ENCODE data around the gene CCSER1. TPM values are rescaled to one million over a fixed set of nuclear protein-coding genes. Genes with fewer than 3 reads are reported as not detected.

The CCSER1 gene
- total RNA-seq, 2 experiments from 2014 or later: not detected

- no peaks in the 10 kb centered on the region for H3K9me2 ChIP-seq (ENCODE audit: insufficient read depth, low read length)
- DNase-seq (ENCODE audit: low spot score): no peak
- H3K4me1 ChIP-seq (ENCODE audit: insufficient read depth, low read length, poor library complexity, severe bottlenecking): no peaks in the 10 kb centered on the region
- no peak overlapping the region for H2AFZ ChIP-seq (ENCODE audit: low read length)
- H3K9me3 ChIP-seq (ENCODE audit: low read length): no peaks in the 10 kb centered on the region
- H3K27ac ChIP-seq (ENCODE audit: low read depth, low read length, poor library complexity, severe bottlenecking): no peak overlapping the region
- no peaks in the 10 kb centered on the region for H3K79me2 ChIP-seq (ENCODE audit: insufficient read depth, low read depth, low read length)
- TF ChIP-seq, protein P1, sequence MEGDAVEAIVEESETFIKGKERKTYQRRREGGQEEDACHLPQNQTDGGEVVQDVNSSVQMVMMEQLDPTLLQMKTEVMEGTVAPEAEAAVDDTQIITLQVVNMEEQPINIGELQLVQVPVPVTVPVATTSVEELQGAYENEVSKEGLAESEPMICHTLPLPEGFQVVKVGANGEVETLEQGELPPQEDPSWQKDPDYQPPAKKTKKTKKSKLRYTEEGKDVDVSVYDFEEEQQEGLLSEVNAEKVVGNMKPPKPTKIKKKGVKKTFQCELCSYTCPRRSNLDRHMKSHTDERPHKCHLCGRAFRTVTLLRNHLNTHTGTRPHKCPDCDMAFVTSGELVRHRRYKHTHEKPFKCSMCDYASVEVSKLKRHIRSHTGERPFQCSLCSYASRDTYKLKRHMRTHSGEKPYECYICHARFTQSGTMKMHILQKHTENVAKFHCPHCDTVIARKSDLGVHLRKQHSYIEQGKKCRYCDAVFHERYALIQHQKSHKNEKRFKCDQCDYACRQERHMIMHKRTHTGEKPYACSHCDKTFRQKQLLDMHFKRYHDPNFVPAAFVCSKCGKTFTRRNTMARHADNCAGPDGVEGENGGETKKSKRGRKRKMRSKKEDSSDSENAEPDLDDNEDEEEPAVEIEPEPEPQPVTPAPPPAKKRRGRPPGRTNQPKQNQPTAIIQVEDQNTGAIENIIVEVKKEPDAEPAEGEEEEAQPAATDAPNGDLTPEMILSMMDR (conservative IDR thresholded peaks at IDR 0.05; ENCODE audit: low read length): no peak
- no peak for TF ChIP-seq EZH2phosphoT487 (IDR thresholded peaks at IDR 0.05; ENCODE audit: borderline replicate concordance, low read depth, low read length)
- no peak overlapping the region for H3K4me2 ChIP-seq (ENCODE audit: low read length)
- H3K4me3 ChIP-seq (ENCODE audit: low read depth, low read length, poor library complexity, severe bottlenecking): no peak overlapping the region
- no peaks in the 10 kb centered on the region for H4K20me1 ChIP-seq (ENCODE audit: insufficient read depth, low read length)
- ChIA-PET CTCF (ENCODE audit: unreplicated experiment) (no interaction called here), POLR2A (no interaction called here)
- H3K36me3 ChIP-seq (ENCODE audit: insufficient read depth, low read length): no peaks in the 10 kb centered on the region
- BruUV-seq (replicated peaks): no TSS peak
- intact Hi-C loops (cut with micrococcal nuclease; ENCODE audit: unreplicated experiment): no loop called here
These were observed 868.8 kb downstream of the CCSER1 start for GRCh38 chr4:90995996-90996395.

GRCh38 chr4:90996813-90997212 lies 869.6 kb downstream of the CCSER1 start:
- Histone ChIP-seq H2AFZ (ENCODE audit: low read length) (no peak overlapping the region), H3K4me1 (ENCODE audit: insufficient read depth, low read length, poor library complexity, severe bottlenecking) (no peaks in the 10 kb centered on the region), H3K4me2 (ENCODE audit: low read length) (no peak overlapping the region), H3K9me2 (ENCODE audit: insufficient read depth, low read length) (no peaks in the 10 kb centered on the region), H3K27ac (ENCODE audit: low read depth, low read length, poor library complexity, severe bottlenecking) (no peak overlapping the region), H3K4me3 (ENCODE audit: low read depth, low read length, poor library complexity, severe bottlenecking) (no peak overlapping the region), H3K9me3 (ENCODE audit: low read length) (no peaks in the 10 kb centered on the region), H3K79me2 (ENCODE audit: insufficient read depth, low read depth, low read length) (no peaks in the 10 kb centered on the region), H4K20me1 (ENCODE audit: insufficient read depth, low read length) (no peaks in the 10 kb centered on the region), H3K36me3 (ENCODE audit: insufficient read depth, low read length) (no peaks in the 10 kb centered on the region)
- POLR2A ChIA-PET: no interaction called here
- no peak for DNase-seq (ENCODE audit: low spot score)
- BruUV-seq (replicated peaks): no TSS peak
- intact Hi-C loops (cut with micrococcal nuclease; ENCODE audit: unreplicated experiment): no loop called here
- TF ChIP-seq, protein P1 (conservative IDR thresholded peaks at IDR 0.05; ENCODE audit: low read length): no peak
- no peak for TF ChIP-seq EZH2phosphoT487 (IDR thresholded peaks at IDR 0.05; ENCODE audit: borderline replicate concordance, low read depth, low read length)
- CTCF ChIA-PET (ENCODE audit: unreplicated experiment): no interaction called here

DNA sequence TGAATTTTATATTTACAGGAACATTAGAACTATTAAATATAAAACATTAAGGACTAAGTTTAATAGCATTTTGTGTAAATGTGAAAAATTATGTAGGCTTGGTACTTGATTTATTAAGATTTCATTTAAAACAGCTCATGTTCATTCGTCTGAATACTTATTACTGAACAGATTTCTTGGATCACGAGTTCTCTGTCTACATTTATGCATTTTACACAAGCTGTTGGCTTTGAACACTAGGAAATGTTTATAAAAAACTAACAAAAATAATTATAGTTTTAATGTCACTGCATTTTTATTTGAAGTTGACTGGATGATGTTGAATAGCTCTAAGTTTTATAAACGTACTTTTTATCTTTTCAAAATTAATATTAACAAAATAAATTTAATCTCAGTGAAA lies 888.7 kb downstream of the CCSER1 start:
- POLR2A ChIA-PET: interaction anchor here (0.6 to 0.7 kb wide), 2 partner anchors 88 to 1225 kb away, joined by 3 read pairs; no protein-coding TSS in a partner anchor
- Histone ChIP-seq H3K36me3 (ENCODE audit: insufficient read depth, low read length) (no peaks in the 10 kb centered on the region), H3K4me2 (ENCODE audit: low read length) (no peak overlapping the region), H4K20me1 (ENCODE audit: insufficient read depth, low read length) (no peaks in the 10 kb centered on the region), H3K4me1 (ENCODE audit: insufficient read depth, low read length, poor library complexity, severe bottlenecking) (no peaks in the 10 kb centered on the region), H3K9me2 (ENCODE audit: insufficient read depth, low read length) (no peaks in the 10 kb centered on the region), H3K27ac (ENCODE audit: low read depth, low read length, poor library complexity, severe bottlenecking) (no peak overlapping the region), H2AFZ (ENCODE audit: low read length) (no peak overlapping the region), H3K9me3 (ENCODE audit: low read length) (no peaks in the 10 kb centered on the region), H3K79me2 (ENCODE audit: insufficient read depth, low read depth, low read length) (no peaks in the 10 kb centered on the region), H3K4me3 (ENCODE audit: low read depth, low read length, poor library complexity, severe bottlenecking) (no peak overlapping the region)
- DNase-seq (ENCODE audit: low spot score): no peak
- CTCF ChIA-PET (ENCODE audit: unreplicated experiment): no interaction called here
- TF ChIP-seq, protein P1 (conservative IDR thresholded peaks at IDR 0.05; ENCODE audit: low read length): no peak
- TF ChIP-seq EZH2phosphoT487 (IDR thresholded peaks at IDR 0.05; ENCODE audit: borderline replicate concordance, low read depth, low read length): no peak
- intact Hi-C loops (cut with micrococcal nuclease; ENCODE audit: unreplicated experiment): no loop called here
- BruUV-seq (replicated peaks): no TSS peak
